ENCODE results near the gene MESP2.

DNA sequence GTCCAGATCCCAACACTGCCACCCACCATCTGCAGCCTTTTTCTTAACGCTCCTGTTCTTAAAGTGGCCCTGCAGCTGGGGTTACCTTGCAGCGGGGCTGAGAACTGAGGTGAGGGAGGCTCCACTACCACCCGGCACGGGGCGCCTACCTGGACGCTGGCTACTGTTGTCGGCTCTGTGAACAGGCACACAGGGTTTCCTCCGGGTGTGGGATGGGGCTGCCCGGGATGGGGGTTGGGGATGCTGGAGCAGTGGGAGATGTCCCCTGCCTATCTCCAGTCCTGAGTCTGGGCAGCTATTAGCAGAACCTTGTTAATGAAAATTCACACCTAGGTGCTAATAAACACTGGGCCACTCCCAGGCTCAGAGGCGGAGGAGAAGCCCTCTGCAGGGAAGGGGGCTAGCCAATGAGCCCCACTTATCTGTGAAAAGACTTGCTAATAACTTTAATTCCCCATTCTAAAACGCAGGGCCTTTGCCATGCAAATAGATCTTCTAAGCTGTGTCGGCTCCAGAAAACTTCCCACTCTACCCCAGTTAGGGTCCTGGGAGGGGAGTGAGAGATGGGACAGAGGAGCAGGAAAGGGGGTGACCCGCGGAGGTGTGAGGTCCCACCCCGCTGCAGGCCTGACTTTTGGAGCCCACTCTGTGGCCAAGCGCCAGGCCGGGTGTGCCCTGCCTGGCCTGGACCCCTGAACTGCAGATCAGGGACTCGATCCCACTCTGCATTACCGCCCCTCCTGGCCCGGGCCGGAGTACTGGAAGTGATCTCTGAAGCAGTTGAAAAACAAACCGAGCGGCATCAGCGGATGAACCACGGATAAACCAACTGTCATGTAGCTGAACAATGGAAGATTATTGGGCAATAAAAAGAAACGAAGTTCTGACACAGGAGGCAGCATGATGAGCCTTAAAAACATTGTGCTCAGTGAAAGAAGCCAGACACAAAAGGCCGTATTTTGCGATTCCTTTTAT is 28.1 kb upstream of the MESP2 start:
- TF ChIP-seq EP300 (IDR thresholded peaks at IDR 0.05; ENCODE audit: low read depth in 2 of 2, low read length in 2 of 2) (no peak), EP300 (CRISPR knock-in tag; IDR thresholded peaks at IDR 0.05; ENCODE audit: borderline replicate concordance) (no peak), POLR2A (IDR thresholded peaks at IDR 0.05; ENCODE audit: insufficient read depth in 1 of 2, low read depth in 2 of 2, low read length in 2 of 2) (no peak), ZNF230 (CRISPR knock-in tag; IDR thresholded peaks at IDR 0.05) (no peak), PCBP1 (IDR thresholded peaks at IDR 0.05; ENCODE audit: borderline replicate concordance, low read depth, low read length) (no peak), NCOA2 (CRISPR knock-in tag; IDR thresholded peaks at IDR 0.05) (no peak), ASH2L (IDR thresholded peaks at IDR 0.05; ENCODE audit: insufficient read length, low read depth, low read length) (no peak)
